DOHH2 (cell line): ENCODE data around the gene PRPF8.

Experiments used
- CTCF ChIP-seq: fragments of 200-600 bp; sonication (generic); IDR thresholded peaks from one replicate; pipeline ENCODE4 v1.5.1; 2014; ENCODE audit warnings: antibody characterized with exemption, mild to moderate bottlenecking, low read depth, low read length; ENCODE audit not compliant: poor library complexity, severe bottlenecking
- EZH2phosphoT487 ChIP-seq: fragments of 200-600 bp; sonication (generic); IDR thresholded peaks from 2 replicates; pipeline ENCODE4 v1.6.1; 2017; ENCODE audit warnings: borderline replicate concordance, mild to moderate bottlenecking, antibody characterized with exemption, low read length, moderate library complexity, mixed read lengths

GRCh38 chr17:1727258-1727789, 42.7 kb upstream of the PRPF8 start:
- TF ChIP-seq CTCF: no peak
- no peak for TF ChIP-seq EZH2phosphoT487
